ENCODE measurements around the gene PHPT1.
"Not testable (repeated sequence)": the region's sequence is repeated elsewhere in the genome, so short reads cannot be mapped to it uniquely, and the experiment has no call there.

Gene PHPT1

DNA sequence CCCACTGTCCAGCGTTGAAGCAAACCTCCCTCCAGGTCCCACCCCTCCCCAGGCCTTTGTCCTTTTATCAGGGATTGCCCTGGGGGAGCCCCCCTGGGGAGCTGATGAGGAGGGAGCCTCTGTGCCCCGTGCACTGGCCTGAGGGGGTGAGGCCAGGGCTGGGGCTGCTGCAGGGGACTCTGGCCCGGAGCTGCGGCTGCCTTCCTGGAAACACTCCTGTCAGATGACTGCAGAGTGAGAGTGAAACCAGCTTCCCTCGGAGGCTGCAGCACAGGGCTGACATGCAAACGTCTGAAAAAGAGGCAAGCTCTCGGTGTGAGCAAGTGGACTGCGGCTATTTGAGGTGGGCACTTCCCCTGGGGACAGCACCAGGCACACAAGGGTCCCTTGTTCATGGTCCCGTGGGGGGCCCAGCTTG, 32.5 kb downstream of the PHPT1 start:
- DNase-seq (ENCODE audit: extremely low spot score, insufficient read length, low read depth) (peak; percentile 58), FAIRE-seq (peak; percentile 85)

DNA sequence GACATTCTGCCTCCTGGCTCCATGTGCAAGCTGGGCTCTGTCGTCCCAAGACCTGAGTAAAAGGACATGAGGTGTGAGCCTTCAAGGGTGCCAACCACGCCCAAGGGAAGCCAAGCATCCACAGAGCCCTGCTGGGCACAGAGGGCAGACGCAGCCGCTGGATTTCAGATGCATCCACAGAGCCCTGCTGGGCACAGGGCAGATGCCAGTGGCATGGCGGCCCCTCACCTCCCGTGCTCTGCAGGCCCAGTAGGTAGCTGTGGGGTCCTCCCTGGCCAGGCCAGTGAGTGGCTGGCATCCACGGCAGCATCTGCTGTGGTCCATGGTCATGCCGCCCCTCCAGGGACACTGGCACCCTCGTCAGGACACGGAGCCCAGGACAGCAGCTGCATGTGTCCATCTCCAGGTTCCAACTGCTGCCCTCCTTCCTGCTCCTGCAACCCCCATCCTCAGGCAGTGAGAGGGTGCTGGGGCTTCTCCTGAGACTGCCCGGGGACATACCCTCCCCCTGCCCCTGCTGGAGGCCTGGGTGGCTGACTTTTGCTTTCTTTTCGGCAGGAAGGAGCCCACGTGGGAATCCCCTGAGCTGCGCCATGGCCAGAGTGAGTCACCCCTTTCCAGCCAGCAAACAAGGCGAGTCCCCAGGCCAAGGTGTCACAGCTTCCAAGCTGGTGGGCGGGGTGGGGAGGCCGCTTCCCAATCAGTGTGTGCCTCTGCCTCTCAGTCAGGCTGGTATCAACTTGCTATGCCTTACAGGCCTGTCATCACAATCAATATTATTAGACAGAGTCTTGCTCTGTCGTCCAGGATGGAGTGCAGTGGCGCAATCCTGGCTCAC, 33.1 kb downstream of the PHPT1 start:
- DNase-seq (ENCODE audit: extremely low spot score, insufficient read length, low read depth) (peak; percentile 67), FAIRE-seq (peak; percentile 95)

DNA sequence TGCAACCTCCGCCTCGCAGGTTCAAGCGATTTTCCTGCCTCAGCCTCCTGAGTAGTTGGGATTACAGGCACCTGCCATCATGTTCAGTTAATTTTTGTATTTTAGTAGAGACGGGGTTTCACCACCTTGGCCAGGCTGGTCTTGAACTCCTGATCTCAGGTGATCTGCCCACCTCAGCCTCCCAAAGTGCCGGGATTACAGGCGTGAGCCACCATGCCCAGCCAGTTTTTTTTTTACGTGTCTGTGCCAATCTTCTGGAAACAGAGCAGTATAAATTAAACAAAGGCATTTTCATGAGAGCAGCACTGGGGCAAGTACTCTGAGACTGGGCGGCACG, 33.7 kb downstream of the PHPT1 start:
- FAIRE-seq; DNase-seq (ENCODE audit: extremely low spot score, insufficient read length, low read depth): not testable (repeated sequence)

GRCh38 chr9:136883670-136884069, 34.5 kb downstream of the PHPT1 start:
- DNase-seq (ENCODE audit: extremely low spot score, insufficient read length, low read depth); FAIRE-seq: not testable (repeated sequence)

GRCh38 chr9:136885950-136886578, 36.9 kb downstream of the PHPT1 start, which contains the start of gene TRAF2:
TRAF2 (plus strand) TSS chr9:136886516; CDS start chr9:136898741, 12,225 bp downstream.
- peak; percentile 100 for DNase-seq (ENCODE audit: extremely low spot score, insufficient read length, low read depth)
- peak; percentile 93 for FAIRE-seq

- FAIRE-seq: peak; percentile 18
- peak; percentile 65 for DNase-seq (ENCODE audit: extremely low spot score, insufficient read length, low read depth)
Observed at GRCh38 chr9:136886610-136887597, 37.7 kb downstream of the PHPT1 start.

- DNase-seq (ENCODE audit: extremely low spot score, insufficient read length, low read depth): no peak
- no peak for FAIRE-seq
Observed at GRCh38 chr9:136888454-136888853, 39.2 kb downstream of the PHPT1 start.

DNA sequence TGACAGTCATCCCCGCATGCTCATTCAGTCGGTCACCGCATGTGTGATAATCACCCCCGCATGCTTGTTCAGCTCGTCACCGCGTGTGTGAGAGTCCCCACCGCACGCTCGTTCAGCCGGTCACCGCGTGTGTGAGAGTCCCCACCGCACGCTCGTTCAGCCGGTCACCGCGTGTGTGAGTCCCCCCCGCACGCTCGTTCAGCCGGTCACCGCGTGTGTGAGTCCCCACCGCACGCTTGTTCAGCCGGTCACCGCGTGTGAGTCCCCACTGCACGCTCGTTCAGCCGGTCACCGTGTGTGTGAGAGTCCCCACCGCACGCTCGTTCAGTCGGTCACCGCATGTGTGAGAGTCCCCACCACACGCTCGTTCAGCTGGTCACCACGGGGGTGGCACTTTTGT, 40.6 kb downstream of the PHPT1 start:
- FAIRE-seq: no peak
- DNase-seq (ENCODE audit: extremely low spot score, insufficient read length, low read depth): no peak

- DNase-seq (ENCODE audit: extremely low spot score, insufficient read length, low read depth) (no peak), FAIRE-seq (no peak)
Observed at GRCh38 chr9:136890661-136891060, 41.5 kb downstream of the PHPT1 start.

GRCh38 chr9:136896027-136896426, 46.8 kb downstream of the PHPT1 start:
- DNase-seq (ENCODE audit: extremely low spot score, insufficient read length, low read depth): no peak
- no peak for FAIRE-seq

- no peak for DNase-seq (ENCODE audit: extremely low spot score, insufficient read length, low read depth)
- FAIRE-seq: no peak
Observed at GRCh38 chr9:136898483-136899100, 49.4 kb downstream of the PHPT1 start.

DNA sequence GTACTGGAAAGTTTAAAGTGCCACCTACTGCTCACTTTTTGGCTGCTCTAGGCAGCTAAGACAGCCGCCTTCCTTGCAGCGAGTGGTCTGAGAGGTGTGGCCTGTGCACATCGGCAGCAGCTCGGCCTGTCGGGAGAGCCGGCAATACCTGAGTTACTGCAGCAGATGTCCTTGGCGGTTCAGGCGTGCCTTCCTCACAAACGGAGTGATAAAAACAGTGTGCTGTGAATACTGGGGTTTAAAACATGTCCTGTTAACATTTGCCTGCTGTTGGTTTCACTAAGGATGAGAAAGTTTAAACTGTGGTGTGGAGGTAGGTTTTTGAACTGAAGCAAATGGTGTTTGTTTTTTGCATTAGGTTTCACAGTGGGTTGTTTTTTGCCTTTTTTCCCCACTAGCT, 50.0 kb downstream of the PHPT1 start:
- peak; percentile 74 for FAIRE-seq

GRCh38 chr9:136900556-136900955, 51.3 kb downstream of the PHPT1 start:
- FAIRE-seq (no peak), DNase-seq (ENCODE audit: extremely low spot score, insufficient read length, low read depth) (no peak)

More for the DNA sequence above, 50.0 kb downstream of the PHPT1 start:
- DNase-seq (ENCODE audit: extremely low spot score, insufficient read length, low read depth): no peak
